HG03460 (cell line): Measurements from ENCODE around the gene LRRC41.
"Not testable (repeated sequence)": the region's sequence is repeated elsewhere in the genome, so short reads cannot be mapped to it uniquely, and the experiment has no call there.

Experiments used
- ATAC-seq: cut with Tn5 transposase; IDR thresholded peaks from one replicate; pipeline ENCODE4 v1.9.1; 2021; ENCODE audit not compliant: unreplicated experiment

LRRC41 gene

DNA sequence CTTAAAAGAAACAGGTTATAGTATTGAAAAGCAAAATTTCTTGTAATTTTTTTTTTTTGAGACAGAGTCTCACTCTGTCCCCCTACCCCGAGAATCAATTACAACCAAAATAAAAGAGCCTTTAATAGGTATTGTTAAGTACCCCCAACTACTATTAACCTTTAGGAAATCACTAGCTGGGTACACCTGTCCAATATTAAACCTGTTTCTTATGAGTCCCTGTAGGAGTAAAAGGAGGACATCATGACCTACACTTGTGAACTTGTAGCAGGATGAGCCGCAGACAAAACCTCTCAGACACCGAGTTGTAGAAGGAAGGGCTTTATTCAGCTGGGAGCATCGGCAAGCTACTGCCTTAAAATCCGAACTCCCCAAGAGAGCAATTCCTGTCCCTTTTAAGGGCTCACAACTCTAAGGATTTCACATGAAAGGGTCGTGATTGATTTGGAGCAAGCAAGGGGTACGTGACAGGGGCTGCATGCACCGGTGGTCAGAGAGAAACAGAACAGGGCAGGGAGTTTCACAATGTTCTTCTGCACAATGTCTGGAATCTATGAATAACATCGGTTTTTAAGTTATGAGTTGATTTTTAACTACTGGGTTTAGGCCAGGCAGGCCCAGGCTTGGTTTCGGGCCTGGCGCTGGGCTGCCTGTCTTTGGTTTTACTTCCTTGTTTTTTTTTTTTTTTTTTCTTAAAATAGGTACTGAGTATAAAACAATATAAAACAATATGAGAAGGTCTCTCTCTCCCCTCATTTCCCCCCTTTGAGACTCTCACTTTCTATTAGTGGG is 22.1 kb upstream of the LRRC41 start:
- not testable (repeated sequence) for ATAC-seq

DNA sequence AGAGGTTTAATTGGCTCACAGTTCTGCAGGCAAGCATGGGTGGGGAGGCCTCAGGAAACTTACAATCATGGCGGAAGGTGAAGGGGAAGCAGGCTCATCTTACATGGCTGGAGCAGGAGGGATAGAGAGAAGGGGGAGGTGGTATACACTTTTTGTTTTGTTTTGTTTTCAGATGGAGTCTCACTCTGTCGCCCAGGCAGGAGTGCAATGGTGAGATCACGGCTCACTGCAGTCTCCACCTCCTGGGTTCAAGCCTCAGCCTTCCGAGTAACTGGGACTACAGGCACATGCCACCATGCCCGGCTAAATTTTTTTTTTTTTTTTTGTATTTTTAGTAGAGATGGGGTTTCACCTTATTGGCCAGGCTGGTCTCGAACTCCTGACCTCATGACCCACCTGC is 18.8 kb upstream of the LRRC41 start:
- not testable (repeated sequence) for ATAC-seq

DNA sequence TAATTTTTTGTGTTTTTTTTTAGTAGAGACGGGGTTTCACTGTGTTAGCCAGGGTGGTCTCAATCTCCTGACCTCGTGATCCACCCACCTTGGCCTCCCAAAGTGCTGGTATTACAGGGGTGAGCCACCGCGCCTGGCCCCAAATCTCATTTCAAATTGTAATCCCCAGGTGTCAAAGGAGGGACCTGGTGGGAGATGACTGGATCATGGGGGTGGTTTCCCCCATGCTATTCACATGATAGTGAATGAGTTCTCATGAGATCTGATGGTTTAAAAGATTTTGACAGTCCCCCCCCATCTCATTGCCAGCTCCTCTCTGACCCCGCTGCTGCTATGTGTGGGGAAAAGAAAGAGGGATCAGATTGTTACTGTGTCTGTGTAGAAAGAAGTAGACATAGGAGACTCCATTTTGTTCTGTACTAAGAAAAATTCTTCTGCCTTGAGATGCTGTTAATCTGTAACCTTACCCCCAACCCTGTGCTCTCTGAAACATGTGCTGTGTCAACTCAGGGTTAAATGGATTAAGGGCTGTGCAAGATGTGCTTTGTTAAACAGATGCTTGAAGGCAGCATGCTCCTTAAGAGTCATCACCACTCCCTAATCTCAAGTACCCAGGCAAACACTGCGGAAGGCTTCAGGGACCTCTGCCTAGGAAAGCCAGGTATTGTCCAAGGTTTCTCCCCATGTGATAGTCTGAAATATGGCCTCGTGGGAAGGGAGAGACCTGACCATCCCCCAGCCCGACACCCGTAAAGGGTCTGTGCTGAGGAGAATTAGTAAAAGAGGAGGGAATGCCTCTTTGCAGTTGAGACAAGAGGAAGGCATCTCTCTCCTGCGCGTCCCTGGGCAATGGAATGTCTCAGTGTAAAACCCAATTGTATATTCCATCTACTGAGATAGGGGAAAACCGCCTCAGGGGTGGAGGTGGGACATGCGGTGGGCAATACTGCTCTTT is 16.8 kb upstream of the LRRC41 start:
- not testable (repeated sequence) for ATAC-seq

DNA sequence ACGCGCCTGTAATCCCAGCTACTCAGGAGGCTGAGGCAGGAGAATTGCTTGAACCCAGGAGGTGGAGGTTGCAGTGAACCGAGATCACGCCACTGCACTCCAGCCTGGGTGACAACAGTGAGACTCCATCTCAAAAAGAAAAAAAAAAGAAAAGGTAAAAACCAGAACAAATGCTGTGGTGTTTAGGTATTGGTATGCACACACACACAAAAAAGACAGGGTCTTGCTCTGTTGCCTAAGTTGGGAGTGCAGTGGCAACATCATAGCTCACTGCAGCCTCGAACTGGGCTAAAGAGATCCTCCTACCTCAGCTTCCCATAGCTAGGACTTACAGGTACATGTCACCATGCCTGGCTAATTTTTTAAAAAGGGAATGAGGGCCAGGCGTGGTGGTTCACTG is 15.9 kb upstream of the LRRC41 start:
- ATAC-seq = not testable (repeated sequence)

DNA sequence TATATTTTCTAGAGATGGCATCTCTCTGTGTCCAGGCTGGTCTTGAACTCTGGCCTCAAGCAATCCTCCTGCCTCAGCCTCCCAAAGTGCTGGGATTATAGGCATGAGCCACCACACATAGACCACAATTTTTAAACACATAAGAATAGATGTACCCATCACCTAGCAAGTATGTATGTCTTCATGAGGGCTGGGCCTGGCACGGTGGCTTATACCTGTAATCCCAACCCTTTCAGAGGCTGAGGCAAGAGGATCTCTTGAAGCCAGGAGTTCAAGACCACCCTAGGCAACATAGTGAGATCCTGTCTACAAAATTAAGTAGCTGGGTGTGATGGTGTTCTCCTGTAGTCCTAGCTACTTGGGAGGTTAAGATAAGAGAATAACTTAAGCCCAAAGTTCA is 13.9 kb upstream of the LRRC41 start:
- no peak for ATAC-seq

DNA sequence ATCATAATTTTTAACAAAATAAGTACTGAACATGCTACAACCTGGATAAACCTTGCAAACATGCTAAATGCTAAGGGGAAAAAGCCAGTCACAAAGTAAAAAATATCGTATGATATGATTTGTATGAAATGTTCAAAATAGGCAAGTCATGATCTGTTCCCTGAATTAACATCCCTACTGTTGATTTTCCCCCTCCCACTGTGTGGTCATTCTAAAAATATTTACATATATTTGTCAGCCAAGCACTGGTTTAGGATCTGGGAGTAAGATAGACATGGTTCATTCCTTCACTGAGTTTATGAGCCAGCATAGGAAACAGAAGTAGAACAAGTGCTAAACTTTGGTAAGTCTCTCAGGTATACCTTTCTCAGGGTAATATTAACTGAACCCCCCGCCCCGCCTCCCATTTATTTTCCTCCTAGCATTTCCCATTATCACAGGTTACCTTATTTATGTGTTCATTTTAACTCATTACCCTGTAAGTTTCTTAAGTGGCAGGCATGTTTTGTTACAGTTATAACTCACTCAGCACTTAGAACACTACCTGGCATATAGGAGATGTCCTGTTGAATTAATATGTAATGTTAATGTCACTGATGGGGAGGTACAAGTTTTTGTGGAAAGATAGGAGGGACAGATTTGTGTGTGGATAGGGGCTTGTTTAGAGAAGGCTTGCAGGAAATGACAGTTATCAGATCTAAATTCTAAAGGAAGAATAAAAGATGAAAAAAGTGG is 12.4 kb upstream of the LRRC41 start:
- no peak for ATAC-seq

DNA sequence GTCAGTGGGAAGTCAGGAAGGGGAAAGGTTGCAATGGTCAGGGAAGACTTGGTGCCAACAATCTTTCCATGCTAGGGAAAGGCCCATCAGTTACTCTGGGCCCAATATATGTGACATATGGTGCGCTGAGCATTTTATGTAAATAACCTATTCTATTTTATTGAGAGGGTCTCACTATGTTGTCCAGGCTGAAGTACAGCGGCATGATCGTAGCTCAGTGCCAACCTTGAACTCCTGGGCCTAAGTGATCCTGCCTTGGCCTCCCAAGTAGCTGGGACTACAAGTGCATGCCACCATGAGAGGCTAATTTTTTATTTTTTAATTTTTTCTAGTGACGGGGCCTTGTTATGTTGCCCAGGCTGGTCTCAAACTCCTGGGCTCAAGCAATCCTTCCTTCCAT is 6.9 kb upstream of the LRRC41 start:
- ATAC-seq = no peak

DNA sequence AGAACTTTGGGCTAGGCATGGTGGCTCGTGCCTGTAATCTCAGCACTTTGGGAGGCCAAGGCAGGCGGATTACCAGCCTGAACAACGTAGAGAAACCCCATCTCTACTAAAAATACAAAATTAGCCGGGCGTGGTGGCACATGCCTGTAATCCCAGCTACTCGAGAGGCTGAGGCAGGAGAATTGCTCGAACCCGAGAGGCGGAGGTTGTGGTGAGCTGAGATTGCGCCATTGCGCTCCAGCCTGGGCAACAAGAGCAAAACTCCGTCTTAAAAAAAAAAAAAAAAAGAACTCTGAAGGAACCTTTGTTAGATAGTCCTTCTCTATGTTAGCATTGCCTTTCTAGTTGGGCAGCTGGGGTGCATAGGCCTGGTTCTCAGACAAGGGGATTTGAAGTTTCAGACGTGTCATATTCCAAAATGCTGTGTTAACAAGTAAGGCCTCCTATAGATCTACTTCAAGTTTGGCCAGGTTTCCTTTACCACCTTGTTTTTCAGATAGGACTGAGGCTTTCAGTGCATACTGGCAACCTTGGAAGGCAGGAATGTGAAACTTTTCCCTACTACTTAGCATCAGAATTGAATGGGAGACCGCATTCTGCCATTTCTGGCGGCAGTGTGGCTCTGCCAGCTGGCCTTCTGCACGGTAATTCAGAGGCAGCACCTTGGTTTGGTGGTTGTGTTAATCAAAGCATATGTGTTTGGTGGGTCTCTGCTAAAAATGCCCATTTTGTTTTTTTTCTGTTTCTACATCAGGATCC is 6.2 kb upstream of the LRRC41 start:
- ATAC-seq = no peak

DNA sequence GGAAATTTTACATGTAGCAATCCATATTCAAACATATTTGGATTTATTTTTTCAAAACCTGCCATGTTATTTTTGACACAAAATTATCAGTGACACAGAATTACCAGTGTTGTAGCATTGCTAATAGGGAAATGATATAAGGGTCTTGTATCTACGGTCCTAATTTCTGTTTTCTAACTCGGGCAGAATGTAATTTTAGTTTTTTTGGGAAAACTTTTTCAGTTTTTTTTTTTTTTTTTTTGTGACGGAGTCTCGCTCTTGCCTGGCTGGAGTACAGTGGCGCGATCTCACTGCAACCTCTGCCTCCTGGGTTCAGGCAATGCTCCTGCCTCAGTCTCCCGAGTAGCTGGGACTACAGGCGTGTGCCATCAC is 2.7 kb upstream of the LRRC41 start:
- no peak for ATAC-seq

DNA sequence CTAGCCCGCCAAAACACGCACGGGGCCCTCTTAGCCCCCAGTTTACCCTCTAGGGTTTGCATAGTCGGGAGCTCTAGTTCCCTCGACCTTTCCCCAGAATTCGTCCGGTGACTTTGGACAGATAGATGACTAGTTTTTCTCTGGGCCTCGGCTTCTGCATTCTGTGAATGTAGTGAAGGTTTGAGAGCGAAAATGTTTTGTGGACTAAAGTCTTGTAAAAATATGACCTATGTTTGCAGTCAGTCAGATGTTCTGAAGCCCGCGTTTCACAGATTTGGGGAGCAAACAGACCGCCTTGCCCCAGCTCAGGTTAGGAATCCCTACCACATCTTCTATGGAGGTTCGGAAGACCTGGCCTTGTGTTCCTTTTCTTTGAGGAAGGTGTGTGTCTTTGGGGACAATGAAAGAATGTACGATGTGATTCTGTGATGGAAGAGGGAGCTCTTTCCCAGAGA is 483 bp upstream of the LRRC41 start:
- ATAC-seq = no peak

DNA sequence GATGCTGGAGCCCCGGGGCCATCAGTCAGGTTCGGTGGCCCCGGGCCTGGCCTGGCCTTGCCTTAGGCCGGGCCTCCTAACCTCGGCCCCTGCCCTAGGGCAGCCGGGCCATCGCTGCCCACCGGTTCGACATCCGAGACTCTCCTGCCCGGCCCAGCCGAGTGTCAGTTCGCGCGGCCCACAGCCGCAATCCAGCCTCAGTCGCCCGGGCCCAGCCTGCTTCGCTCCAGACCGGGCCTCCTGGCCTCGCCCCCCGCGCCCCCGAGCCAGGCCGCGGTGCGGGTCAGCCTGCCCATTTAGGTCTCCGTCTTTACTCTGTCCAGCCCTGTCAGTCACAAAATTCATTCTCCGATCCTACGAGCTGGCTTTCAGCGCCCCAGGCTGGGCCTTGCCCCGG is 777 bp downstream of the LRRC41 start:
- ATAC-seq = no peak

DNA sequence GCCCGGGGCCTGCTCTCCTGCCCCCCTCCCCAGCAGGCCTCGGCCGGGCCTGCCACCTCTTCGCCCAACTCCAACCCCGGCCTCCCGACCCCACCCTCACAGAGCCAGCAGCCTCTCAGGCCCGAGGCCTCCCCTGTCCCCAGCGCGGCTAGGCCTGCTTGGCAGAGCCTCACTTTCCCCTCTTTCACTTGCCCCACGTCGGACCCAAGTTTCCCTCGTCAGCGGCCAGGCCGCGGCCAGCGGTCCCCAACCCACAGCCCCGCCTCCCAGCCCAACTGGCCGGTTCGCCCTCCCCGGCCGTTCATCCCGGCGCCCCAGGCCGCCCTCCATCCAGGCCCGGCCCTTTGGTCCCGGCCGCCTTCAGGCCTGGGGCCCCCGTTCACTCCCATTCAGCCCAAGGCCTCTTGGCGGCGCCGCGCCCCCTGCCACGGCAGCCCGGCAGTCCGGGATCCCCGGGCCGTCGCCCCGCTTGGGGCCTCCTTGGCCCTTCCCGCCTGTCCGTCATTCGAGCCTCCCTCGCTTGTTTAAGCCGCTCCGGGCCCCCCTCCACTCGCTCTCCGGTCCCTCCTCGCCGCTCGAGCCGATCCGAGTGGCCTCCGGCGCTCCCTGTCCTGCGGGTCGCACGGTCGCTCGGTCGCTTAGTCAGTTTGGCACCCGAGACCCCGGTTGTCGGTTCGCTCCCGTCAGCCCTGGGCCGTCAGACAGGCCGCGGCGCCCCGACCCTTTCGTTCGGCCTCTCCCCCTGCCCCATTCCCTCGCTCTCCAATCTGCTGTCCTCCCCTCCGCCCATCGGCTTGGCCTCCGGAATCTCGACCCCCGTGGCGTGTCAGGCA is 1.4 kb downstream of the LRRC41 start:
- ATAC-seq = peak; percentile 36

DNA sequence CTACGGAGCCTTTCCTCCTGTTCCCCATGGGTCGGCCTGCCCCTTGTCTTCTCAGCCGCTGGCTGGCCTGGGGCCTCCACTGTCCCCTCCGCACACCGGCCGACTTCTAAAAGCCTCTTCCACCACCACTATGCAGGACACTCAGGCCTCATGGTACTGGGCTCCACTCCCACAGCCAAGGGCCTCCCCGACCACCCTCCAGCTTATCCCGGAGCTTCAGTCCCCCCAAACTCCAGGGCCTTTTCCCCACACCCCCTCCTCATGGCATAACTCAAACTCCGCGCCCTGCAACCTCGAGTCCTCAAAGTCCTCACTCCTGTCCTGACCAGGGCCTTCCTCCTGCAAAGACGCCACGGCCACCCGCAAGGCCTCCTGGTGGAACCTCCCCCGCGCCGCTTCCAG is 2.0 kb downstream of the LRRC41 start:
- no peak for ATAC-seq

DNA sequence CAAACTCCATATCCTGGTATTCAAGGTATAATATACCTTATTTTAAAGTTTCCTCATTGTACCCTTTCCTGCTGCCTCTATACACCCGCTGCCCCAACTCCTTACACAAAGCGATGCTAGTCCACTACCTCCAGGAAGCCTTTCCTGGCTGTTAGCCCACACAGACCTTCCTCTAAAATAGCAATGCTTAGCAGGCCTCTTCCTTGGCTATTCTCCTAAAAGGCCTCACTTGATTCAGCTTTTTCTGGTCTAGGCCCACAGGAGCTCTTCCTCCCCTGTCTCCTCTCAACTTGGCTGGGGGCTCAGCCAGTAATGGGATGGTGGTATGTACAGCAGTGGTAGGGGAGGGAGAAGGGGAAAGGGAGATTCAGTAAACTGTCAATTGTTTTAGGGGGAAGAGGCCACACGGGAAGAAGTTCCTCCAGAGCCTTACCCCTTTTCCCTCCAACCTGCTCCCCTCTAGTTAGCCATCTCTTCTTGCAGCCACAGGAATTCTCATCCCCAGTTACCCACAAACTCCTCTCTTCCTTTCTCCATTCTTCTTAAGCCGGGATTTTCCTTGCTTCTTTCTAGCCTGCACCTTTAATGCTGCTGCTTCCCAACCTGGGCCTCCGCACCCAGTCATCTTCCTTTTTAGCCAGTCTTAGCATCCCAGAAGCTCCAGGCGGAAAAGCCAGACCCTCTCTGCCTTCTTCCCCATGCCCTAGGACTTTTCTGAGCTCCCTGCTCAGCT is 2.6 kb downstream of the LRRC41 start:
- no peak for ATAC-seq

DNA sequence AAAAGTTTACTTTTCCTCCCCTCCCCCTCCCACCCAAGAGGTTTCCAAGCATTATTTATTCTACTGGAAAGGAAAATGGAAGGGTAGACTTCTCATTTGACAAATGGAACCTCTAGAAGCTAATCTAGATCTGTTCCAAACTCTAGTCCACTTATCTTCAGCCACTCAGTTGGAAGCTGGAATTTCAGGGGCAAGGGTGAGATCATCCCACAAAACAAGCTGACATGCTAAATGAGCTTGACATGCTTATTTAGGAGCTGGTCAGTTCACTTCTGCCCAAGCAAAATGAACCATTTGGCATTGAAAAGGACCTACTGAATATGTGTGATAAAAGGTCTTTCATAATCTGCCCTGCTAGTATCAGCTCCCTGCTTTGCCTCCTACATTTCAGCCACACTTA is 5.0 kb downstream of the LRRC41 start:
- ATAC-seq = no peak

DNA sequence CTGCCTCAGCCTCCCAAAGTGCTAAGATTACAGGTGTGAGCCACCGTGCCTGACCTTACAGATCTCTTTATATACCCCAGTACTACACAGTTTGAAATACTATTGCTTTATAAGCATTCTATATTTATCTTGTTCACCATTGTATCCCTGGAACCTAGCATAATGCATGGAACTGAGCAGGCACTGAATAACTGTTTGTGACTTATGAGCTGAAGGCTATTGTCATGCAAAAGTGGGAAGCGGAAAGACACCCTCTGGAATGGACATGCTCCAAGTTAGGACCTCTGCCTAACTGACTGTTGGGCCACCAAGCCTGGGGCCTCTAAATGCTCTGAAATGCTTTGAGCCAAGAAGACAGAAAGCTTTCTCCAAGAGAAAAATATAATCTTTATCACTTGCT is 8.1 kb downstream of the LRRC41 start:
- no peak for ATAC-seq

DNA sequence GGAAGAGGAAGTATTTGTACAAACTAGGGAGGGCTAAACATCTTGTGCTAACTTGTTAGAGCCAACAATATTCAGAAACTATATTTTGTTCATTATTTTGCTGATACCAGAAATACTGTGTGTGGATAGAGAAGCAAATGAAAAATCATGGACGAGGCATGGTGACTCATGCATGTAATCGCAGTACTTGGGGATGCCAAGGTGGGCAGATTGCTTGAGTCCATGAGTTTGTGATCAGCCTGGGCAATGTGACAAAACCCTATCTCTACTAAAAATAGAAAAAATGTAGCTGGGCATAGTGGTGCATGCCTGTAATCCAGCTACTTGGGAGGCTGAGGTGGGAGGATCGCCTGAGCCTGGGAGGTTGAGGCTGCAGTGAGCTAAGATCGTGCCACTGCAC is 13.4 kb downstream of the LRRC41 start:
- no peak for ATAC-seq

DNA sequence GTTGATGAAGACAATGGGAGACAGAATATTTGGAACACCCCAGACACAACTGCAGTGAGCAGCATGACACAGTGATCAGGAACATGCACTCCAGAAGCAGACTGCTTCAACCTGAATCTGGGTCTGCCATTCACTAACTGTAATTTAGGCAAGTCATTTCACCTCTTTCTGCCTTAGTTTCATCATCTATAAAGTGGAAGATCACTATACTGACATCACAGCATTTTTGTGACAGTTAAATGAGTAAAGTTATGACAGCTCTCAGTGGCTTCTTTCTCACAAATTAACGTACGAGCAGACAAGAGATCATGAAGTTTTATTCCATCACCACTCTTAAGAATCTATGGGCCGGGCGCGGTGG is 14.3 kb downstream of the LRRC41 start:
- ATAC-seq = no peak

DNA sequence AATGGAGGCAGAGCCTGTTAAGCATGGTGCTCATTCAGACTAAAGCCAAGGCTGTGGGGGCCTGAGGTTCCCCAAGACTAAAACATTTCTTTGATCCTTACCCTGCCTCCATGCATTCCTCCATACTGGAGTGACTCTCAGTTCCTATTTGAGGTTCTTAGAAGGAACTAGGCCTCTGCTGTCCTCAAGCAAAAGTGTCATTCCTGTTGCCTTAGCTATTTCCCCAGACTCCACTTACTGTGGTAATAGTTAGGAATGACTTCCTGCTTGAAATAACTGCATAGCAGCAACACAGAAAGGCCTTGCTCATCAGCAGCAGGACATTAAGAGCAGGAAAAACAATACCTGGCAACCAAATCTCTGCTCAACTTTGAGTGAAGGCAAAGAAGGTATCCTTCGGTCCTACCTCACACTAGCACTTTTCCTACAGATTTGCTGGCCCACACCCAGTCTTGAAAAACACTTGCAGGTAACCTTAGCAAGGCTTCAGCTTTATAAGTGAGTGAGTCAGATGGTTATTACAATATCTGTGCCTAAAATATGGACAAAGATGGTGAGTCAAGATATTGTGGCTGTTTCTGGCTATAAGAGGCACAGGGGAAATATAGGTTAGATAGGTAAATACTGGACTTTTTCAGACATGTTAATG is 14.8 kb downstream of the LRRC41 start:
- ATAC-seq = no peak
